Stomach (tissue), 4 donors: Measurements from ENCODE around the gene HCAR1.

Source experiments
- CTCF ChIP-seq, 7 experiments: fragments of 450-650 bp in 4 of 7; fragments of 200-600 bp in 3 of 7; sonication (generic) in 3 of 7; IDR thresholded peaks; one replicate each; pipeline ENCODE4 v1.5.1; 2016 to 2019; ENCODE audit warnings: antibody characterized with exemption in 7 of 7, control low read depth in 2 of 7, mild to moderate bottlenecking in 1 of 7
- EP300 ChIP-seq: sonication (generic); formaldehyde crosslinking; IDR thresholded peaks from one replicate; pipeline ENCODE4 v1.6.1; 2017; ENCODE audit warnings: antibody characterized with exemption
- POLR2A ChIP-seq, 4 donors: fragments of 450-650 bp; IDR thresholded peaks; one replicate each; pipeline ENCODE4 v1.6.1; 2016; ENCODE audit warnings: antibody characterized with exemption in 4 of 4, control low read depth in 2 of 4, mild to moderate bottlenecking in 1 of 4, moderate library complexity in 1 of 4

- TF ChIP-seq POLR2A (IDR thresholded peaks at IDR 0.05) (no peak), CTCF (IDR thresholded peaks at IDR 0.05) (no peak), EP300 (no peak)
These were observed 39.1 kb downstream of the HCAR1 start for GRCh38 chr12:122691566-122691965.
